WTC11 (cell line): ENCODE results near the gene PLLP. TPM values are rescaled to one million over a fixed set of nuclear protein-coding genes. Genes with fewer than 3 reads are reported as not detected.

ENCODE experiments used
- ATAC-seq: fragments of 200-7000 bp; cut with Tn5 transposase; 2 replicates; pipeline ENCODE4 v1.10.0; 2021; ENCODE audit warnings: mild to moderate bottlenecking, moderate library complexity
- CTCF ChIA-PET: fragments of 300-600 bp; sonication (Branson Sonifier 250); formaldehyde crosslinking; loops from one replicate; lab custom pipeline; 2021; ENCODE audit warnings: antibody characterized with exemption; lab: Charles Lee
- POLR2A ChIA-PET: fragments of 350-600 bp; sonication (Branson Sonifier 250); formaldehyde crosslinking; loops from one replicate; lab custom pipeline; 2021; ENCODE audit warnings: antibody characterized with exemption; lab: Charles Lee
- DNase-seq: peaks from one replicate; pipeline ENCODE4 v3.0.0; 2021; ENCODE audit warnings: low spot score
- H3K27ac Mint-ChIP-seq: 2 replicates; pipeline ENCODE4 v1.8.0; 2021; ENCODE audit warnings: mixed read lengths
- H3K27me3 Mint-ChIP-seq: 2 replicates; pipeline ENCODE4 v1.8.0; 2021; ENCODE audit warnings: low read depth, mild to moderate bottlenecking, moderate library complexity, mixed read lengths
- H3K36me3 Mint-ChIP-seq: 2 replicates; pipeline ENCODE4 v1.8.0; 2021; ENCODE audit warnings: mixed read lengths
- H3K4me1 Mint-ChIP-seq: 2 replicates; pipeline ENCODE4 v1.8.0; 2022; ENCODE audit warnings: mixed read lengths
- H3K4me3 Mint-ChIP-seq: 2 replicates; pipeline ENCODE4 v1.8.0; 2021; ENCODE audit warnings: mild to moderate bottlenecking, moderate library complexity, mixed read lengths
- H3K9me3 Mint-ChIP-seq: 2 replicates; pipeline ENCODE4 v1.8.0; 2021; ENCODE audit warnings: mixed read lengths
- GRHL2 ChIP-seq: fragments of 250-450 bp; sonication (Bioruptor Pico); IDR thresholded peaks from 2 replicates; pipeline ENCODE4 v1.8.0; 2022; ENCODE audit warnings: mild to moderate bottlenecking, moderate library complexity; ENCODE audit not compliant: insufficient replicate concordance, severe bottlenecking
- GTF2I ChIP-seq: fragments of 250-450 bp; sonication (Bioruptor Pico); conservative IDR thresholded peaks from 2 replicates; pipeline ENCODE4 v1.4.0; 2021; ENCODE audit warnings: mild to moderate bottlenecking
- NR2C2 ChIP-seq: sonication (generic); formaldehyde crosslinking; IDR thresholded peaks from 2 replicates; pipeline ENCODE4 v1.8.0; 2022; ENCODE audit warnings: mild to moderate bottlenecking, missing genetic modification reagents
- RORB ChIP-seq: fragments of 250-450 bp; sonication (Bioruptor Pico); IDR thresholded peaks from 2 replicates; pipeline ENCODE4 v1.9.0; 2021; ENCODE audit warnings: mild to moderate bottlenecking
- SMAD4 ChIP-seq: sonication (generic); formaldehyde crosslinking; IDR thresholded peaks from 2 replicates; pipeline ENCODE4 v1.8.0; 2022; ENCODE audit warnings: mild to moderate bottlenecking, missing genetic modification reagents
- ZNF121 ChIP-seq: sonication (generic); formaldehyde crosslinking; IDR thresholded peaks from 2 replicates; pipeline ENCODE4 v1.8.0; 2023; ENCODE audit warnings: missing genetic modification reagents
- ZNF396 ChIP-seq: fragments of 250-450 bp; sonication (Bioruptor Pico); IDR thresholded peaks from 2 replicates; pipeline ENCODE4 v1.8.0; 2021; ENCODE audit warnings: mild to moderate bottlenecking, moderate library complexity, borderline replicate concordance
- total RNA-seq: library from RNA; stranded (reverse); gene quantifications from 3 replicates; pipeline ENCODE4 v1.2.3, GENCODE V29; 2021
- TF ChIP-seq, protein P1 (sequence below): fragments of 250-450 bp; sonication (Bioruptor Pico); IDR thresholded peaks from 2 replicates; pipeline ENCODE4 v2.1.2; 2022; ENCODE audit warnings: mild to moderate bottlenecking, moderate library complexity
- TF ChIP-seq, protein P2 (sequence below): fragments of 250-450 bp; sonication (Bioruptor Pico); IDR thresholded peaks from 2 replicates; pipeline ENCODE4 v1.9.0; 2021; ENCODE audit warnings: moderate library complexity, mild to moderate bottlenecking, inconsistent platforms, borderline replicate concordance
- TF ChIP-seq, protein P3 (sequence below): sonication (generic); formaldehyde crosslinking; IDR thresholded peaks from 2 replicates; pipeline ENCODE4 v1.8.0; 2023; ENCODE audit warnings: missing genetic modification reagents
- TF ChIP-seq, protein P4 (sequence below): sonication (generic); formaldehyde crosslinking; IDR thresholded peaks from 2 replicates; pipeline ENCODE4 v1.8.1; 2022; ENCODE audit warnings: mild to moderate bottlenecking, moderate library complexity, missing genetic modification reagents
- TF ChIP-seq, protein P5 (sequence below): sonication (generic); formaldehyde crosslinking; IDR thresholded peaks from 2 replicates; pipeline ENCODE4 v1.8.1; 2022; ENCODE audit warnings: low read depth, missing genetic modification reagents, borderline replicate concordance

The PLLP gene
- total RNA-seq, 1 experiment from 2014 or later: 2.8 TPM

DNA sequence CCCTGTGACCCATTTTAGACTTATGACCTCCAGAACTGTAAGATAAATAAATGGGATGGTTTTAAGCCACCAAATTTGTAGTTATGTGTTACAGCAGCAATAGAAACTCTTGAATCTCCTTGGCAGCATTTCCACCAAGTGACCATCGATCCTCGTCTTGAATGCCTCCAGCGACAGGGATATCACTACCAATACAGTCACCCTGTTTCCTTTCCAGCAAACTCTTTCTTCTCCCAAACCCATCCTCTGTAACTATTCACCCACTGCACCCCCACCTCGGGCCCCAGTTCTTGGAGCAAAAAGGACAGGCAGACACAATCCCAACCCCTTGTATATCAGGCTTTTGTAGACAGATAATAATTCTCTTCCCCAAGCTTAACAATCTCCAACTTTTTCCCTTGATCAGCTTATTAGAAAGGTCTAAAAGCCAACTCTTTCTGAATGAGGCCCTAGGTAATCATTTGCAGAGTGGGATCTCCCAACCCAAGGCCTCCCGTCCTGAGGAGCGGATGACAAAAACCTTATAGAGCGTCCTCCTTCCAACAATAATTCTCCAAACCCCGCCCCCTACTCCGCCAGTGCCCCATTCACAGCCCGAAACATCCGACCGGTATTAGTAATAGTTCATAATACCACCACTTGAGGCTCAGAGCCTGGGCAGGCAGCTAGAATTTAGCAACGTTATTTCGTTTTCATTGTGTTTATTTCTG lies 14.7 kb upstream of the PLLP start:
- H3K4me3 Mint-ChIP-seq: no peak overlapping the region
- H3K27me3 Mint-ChIP-seq: peaks cover 13% of the 10 kb centered on the region
- DNase-seq (peak; percentile 50), ATAC-seq (peak; percentile 6)
- 0 out of 2 replicates have a peak, but pooled peaks have one; percentile 68 for TF ChIP-seq GTF2I (CRISPR knock-in tag)
- TF ChIP-seq, protein P1, sequence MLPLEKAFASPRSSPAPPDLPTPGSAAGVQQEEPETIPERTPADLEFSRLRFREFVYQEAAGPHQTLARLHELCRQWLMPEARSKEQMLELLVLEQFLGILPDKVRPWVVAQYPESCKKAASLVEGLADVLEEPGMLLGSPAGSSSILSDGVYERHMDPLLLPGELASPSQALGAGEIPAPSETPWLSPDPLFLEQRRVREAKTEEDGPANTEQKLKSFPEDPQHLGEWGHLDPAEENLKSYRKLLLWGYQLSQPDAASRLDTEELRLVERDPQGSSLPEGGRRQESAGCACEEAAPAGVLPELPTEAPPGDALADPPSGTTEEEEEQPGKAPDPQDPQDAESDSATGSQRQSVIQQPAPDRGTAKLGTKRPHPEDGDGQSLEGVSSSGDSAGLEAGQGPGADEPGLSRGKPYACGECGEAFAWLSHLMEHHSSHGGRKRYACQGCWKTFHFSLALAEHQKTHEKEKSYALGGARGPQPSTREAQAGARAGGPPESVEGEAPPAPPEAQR: no peak
- H3K4me1 Mint-ChIP-seq: peaks cover 16% of the 10 kb centered on the region
- no peaks in the 10 kb centered on the region for H3K36me3 Mint-ChIP-seq
- CTCF ChIA-PET: interaction anchor here (1.3 to 10.4 kb wide), 9 partner anchors 34 to 220 kb away, joined by 3 to 259 read pairs (median 9); partner anchors contain the start of genes ARL2BP, CIAPIN1, COQ9 and CPNE2
- H3K27ac Mint-ChIP-seq: no peak overlapping the region
- no peaks in the 10 kb centered on the region for H3K9me3 Mint-ChIP-seq
- POLR2A ChIA-PET: interaction anchor here (0.7 to 1.1 kb wide), 2 partner anchors 9 to 54 kb away, joined by 3 to 5 read pairs; no protein-coding TSS in a partner anchor

DNA sequence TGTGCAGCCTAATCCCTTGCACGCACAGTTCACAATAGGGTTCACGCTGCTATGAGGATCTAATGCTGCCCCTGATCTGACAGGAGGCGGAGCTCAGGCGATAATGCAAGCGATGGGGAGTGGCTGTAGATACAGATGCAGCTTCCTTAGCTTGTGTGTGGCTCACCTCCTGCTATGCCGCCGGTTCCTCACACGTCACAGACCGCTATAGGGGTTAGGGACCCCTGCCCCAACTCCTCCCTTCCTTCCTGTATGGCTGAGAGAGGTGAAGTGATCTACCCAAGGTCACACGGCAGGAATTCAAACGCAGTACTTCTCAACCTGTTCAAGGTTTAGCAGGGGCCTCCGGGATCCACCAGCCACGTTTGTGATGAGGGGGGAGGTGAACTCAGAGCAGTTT lies 13.4 kb upstream of the PLLP start:
- DNase-seq: peak; percentile 34
- Mint-ChIP-seq H3K27ac (no peak overlapping the region), H3K9me3 (no peaks in the 10 kb centered on the region), H3K36me3 (no peaks in the 10 kb centered on the region), H3K27me3 (peaks cover 13% of the 10 kb centered on the region), H3K4me1 (peaks cover 16% of the 10 kb centered on the region), H3K4me3 (no peak overlapping the region)
- ChIA-PET CTCF (interaction anchor here (1.6 kb wide), 1 partner anchor 119 kb away, joined by 6 read pairs; no protein-coding TSS in a partner anchor), POLR2A (interaction anchor here (0.6 kb wide), 1 partner anchor 150 kb away, joined by 3 read pairs; the partner anchor contains the start of genes CIAPIN1 and COQ9)
- no peak for ATAC-seq
- TF ChIP-seq, protein P2, sequence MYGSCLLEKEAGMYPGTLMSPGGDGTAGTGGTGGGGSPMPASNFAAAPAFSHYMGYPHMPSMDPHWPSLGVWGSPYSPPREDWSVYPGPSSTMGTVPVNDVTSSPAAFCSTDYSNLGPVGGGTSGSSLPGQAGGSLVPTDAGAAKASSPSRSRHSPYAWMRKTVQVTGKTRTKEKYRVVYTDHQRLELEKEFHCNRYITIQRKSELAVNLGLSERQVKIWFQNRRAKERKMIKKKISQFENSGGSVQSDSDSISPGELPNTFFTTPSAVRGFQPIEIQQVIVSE (CRISPR knock-in tag): no peak
- TF ChIP-seq ZNF396 (CRISPR knock-in tag): no peak
- TF ChIP-seq GRHL2 (CRISPR knock-in tag): no peak
- TF ChIP-seq NR2C2 (CRISPR knock-in tag): no peak
- TF ChIP-seq, protein P3, sequence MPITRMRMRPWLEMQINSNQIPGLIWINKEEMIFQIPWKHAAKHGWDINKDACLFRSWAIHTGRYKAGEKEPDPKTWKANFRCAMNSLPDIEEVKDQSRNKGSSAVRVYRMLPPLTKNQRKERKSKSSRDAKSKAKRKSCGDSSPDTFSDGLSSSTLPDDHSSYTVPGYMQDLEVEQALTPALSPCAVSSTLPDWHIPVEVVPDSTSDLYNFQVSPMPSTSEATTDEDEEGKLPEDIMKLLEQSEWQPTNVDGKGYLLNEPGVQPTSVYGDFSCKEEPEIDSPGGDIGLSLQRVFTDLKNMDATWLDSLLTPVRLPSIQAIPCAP (CRISPR knock-in tag): no peak
- TF ChIP-seq, protein P4, sequence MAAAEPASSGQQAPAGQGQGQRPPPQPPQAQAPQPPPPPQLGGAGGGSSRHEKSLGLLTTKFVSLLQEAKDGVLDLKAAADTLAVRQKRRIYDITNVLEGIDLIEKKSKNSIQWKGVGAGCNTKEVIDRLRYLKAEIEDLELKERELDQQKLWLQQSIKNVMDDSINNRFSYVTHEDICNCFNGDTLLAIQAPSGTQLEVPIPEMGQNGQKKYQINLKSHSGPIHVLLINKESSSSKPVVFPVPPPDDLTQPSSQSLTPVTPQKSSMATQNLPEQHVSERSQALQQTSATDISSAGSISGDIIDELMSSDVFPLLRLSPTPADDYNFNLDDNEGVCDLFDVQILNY (CRISPR knock-in tag): no peak
- TF ChIP-seq ZNF121: no peak
- TF ChIP-seq RORB: no peak
- no peak for TF ChIP-seq SMAD4
- TF ChIP-seq, protein P1: no peak
- TF ChIP-seq, protein P5, sequence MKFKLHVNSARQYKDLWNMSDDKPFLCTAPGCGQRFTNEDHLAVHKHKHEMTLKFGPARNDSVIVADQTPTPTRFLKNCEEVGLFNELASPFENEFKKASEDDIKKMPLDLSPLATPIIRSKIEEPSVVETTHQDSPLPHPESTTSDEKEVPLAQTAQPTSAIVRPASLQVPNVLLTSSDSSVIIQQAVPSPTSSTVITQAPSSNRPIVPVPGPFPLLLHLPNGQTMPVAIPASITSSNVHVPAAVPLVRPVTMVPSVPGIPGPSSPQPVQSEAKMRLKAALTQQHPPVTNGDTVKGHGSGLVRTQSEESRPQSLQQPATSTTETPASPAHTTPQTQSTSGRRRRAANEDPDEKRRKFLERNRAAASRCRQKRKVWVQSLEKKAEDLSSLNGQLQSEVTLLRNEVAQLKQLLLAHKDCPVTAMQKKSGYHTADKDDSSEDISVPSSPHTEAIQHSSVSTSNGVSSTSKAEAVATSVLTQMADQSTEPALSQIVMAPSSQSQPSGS (CRISPR knock-in tag): no peak
